Measurements from ENCODE around the gene VDAC1. TPM values are rescaled to one million over a fixed set of nuclear protein-coding genes. Genes with fewer than 3 reads are reported as not detected.
A peak's percentile ranks its signal among the peaks of the same experiment; 100 is the strongest.

VDAC1 gene
- total RNA-seq, 2 experiments from 2014 or later, result 46.8 to 50.9 TPM

GRCh38 chr5:134000091-134000511 lies 4.7 kb downstream of the VDAC1 start:
- no peaks in the 10 kb centered on the region for H3K27me3 Mint-ChIP-seq
- TF ChIP-seq, protein P1, sequence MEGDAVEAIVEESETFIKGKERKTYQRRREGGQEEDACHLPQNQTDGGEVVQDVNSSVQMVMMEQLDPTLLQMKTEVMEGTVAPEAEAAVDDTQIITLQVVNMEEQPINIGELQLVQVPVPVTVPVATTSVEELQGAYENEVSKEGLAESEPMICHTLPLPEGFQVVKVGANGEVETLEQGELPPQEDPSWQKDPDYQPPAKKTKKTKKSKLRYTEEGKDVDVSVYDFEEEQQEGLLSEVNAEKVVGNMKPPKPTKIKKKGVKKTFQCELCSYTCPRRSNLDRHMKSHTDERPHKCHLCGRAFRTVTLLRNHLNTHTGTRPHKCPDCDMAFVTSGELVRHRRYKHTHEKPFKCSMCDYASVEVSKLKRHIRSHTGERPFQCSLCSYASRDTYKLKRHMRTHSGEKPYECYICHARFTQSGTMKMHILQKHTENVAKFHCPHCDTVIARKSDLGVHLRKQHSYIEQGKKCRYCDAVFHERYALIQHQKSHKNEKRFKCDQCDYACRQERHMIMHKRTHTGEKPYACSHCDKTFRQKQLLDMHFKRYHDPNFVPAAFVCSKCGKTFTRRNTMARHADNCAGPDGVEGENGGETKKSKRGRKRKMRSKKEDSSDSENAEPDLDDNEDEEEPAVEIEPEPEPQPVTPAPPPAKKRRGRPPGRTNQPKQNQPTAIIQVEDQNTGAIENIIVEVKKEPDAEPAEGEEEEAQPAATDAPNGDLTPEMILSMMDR (IDR thresholded peaks at IDR 0.05), result no peak
- no peak for ATAC-seq (ENCODE audit: poor library complexity)
- no peaks in the 10 kb centered on the region for H3K27me3 ChIP-seq (ENCODE audit: control insufficient read depth in 1 of 2, insufficient read depth in 2 of 2, low read length in 2 of 2)
- CTCF ChIA-PET, result no interaction called here
- no peaks in the 10 kb centered on the region for H3K9me3 Mint-ChIP-seq
- peak overlapping the region; percentile 51 for H3K4me3 Mint-ChIP-seq
- peak overlapping the region; percentile 61 for H3K27ac Mint-ChIP-seq
- peaks cover 8% of the 10 kb centered on the region for H3K36me3 ChIP-seq (ENCODE audit: insufficient read depth, low read length)
- peaks cover 66% of the 10 kb centered on the region for H3K4me1 ChIP-seq (ENCODE audit: insufficient read depth, low read length)
- H3K36me3 Mint-ChIP-seq (ENCODE audit: low read depth), result peaks cover 25% of the 10 kb centered on the region
- H3K4me1 Mint-ChIP-seq (ENCODE audit: low read depth), result peaks cover 69% of the 10 kb centered on the region
- H3K9me3 ChIP-seq (ENCODE audit: control insufficient read depth in 1 of 2, insufficient read depth in 1 of 2, low read length in 2 of 2), result no peaks in the 10 kb centered on the region
- no peak for DNase-seq
- H3K27ac ChIP-seq (ENCODE audit: low read depth in 1 of 2, low read length in 2 of 2), result no peak overlapping the region
- intact Hi-C loops (cut with DNase I, micrococcal nuclease), result loop anchor here in 1 of 2 experiments (5.0 to 10.0 kb wide), 2 partner anchors 227 to 735 kb away; partner anchors contain the start of genes CAMLG and PPP2CA
- POLR2A ChIA-PET, result no interaction called here
- H3K4me3 ChIP-seq (ENCODE audit: low read length), result no peak overlapping the region

DNA sequence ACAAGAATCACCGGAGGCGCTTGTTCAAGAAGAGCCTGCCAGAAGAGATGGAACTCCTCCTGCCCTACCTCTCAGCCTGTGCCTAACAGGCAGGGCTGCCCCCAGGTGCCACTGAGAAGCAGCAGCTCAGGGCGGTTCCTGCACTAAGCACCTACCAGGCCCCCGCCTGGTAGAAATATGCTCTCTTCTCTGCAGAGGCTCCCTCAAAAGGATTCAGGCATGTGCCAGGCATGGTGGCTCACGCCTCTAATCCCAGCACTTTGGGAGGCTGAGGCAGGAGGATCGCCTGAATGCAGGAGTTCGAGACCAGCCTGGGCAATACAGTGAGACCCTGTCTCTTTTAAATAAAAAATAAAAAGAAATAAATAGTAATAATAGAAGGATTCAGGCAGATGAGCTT lies 6.0 kb downstream of the VDAC1 start:
- peaks cover 71% of the 10 kb centered on the region for H3K4me1 ChIP-seq (ENCODE audit: insufficient read depth, low read length)
- H3K27ac ChIP-seq (ENCODE audit: low read depth in 1 of 2, low read length in 2 of 2), result no peak overlapping the region
- H3K9me3 ChIP-seq (ENCODE audit: control insufficient read depth in 1 of 2, insufficient read depth in 1 of 2, low read length in 2 of 2), result no peaks in the 10 kb centered on the region
- H3K4me3 Mint-ChIP-seq, result no peak overlapping the region
- TF ChIP-seq, protein P1 (IDR thresholded peaks at IDR 0.05), result no peak
- H3K36me3 Mint-ChIP-seq (ENCODE audit: low read depth), result peaks cover 25% of the 10 kb centered on the region
- DNase-seq, result no peak
- no peaks in the 10 kb centered on the region for H3K27me3 ChIP-seq (ENCODE audit: control insufficient read depth in 1 of 2, insufficient read depth in 2 of 2, low read length in 2 of 2)
- H3K4me3 ChIP-seq (ENCODE audit: low read length), result no peak overlapping the region
- no peaks in the 10 kb centered on the region for H3K27me3 Mint-ChIP-seq
- intact Hi-C loops (cut with DNase I, micrococcal nuclease), result no loop called here
- ChIA-PET POLR2A (interaction anchor here (0.6 kb wide), 1 partner anchor 293 kb away, joined by 3 read pairs; no protein-coding TSS in a partner anchor), CTCF (interaction anchor here (1.1 to 1.2 kb wide), 2 partner anchors 15 to 40 kb away, joined by 5 read pairs; no protein-coding TSS in a partner anchor)
- peaks cover 81% of the 10 kb centered on the region for H3K4me1 Mint-ChIP-seq (ENCODE audit: low read depth)
- no peak overlapping the region for H3K27ac Mint-ChIP-seq
- H3K9me3 Mint-ChIP-seq, result no peaks in the 10 kb centered on the region
- ATAC-seq (ENCODE audit: poor library complexity), result no peak
- peaks cover 8% of the 10 kb centered on the region for H3K36me3 ChIP-seq (ENCODE audit: insufficient read depth, low read length)

- intact Hi-C loops (cut with DNase I, micrococcal nuclease), result no loop called here
Observed at GRCh38 chr5:133998042-133998441, 6.7 kb downstream of the VDAC1 start.

More at GRCh38 chr5:133998042-133998441, 6.7 kb downstream of the VDAC1 start:
- TF ChIP-seq, protein P1 (IDR thresholded peaks at IDR 0.05), result no peak
- CTCF ChIA-PET, result interaction anchor here (1.1 to 1.9 kb wide), 3 partner anchors 12 to 41 kb away, joined by 5 to 7 read pairs (median 5); no protein-coding TSS in a partner anchor
- Mint-ChIP-seq H3K27me3 (no peaks in the 10 kb centered on the region), H3K4me3 (peak overlapping the region; percentile 31), H3K9me3 (no peaks in the 10 kb centered on the region), H3K4me1 (ENCODE audit: low read depth) (peaks cover 81% of the 10 kb centered on the region), H3K36me3 (ENCODE audit: low read depth) (peaks cover 19% of the 10 kb centered on the region), H3K27ac (peak overlapping the region; percentile 17)
- Histone ChIP-seq H3K36me3 (ENCODE audit: insufficient read depth, low read length) (peaks cover 8% of the 10 kb centered on the region), H3K4me1 (ENCODE audit: insufficient read depth, low read length) (peaks cover 64% of the 10 kb centered on the region), H3K9me3 (ENCODE audit: control insufficient read depth in 1 of 2, insufficient read depth in 1 of 2, low read length in 2 of 2) (no peaks in the 10 kb centered on the region), H3K27me3 (ENCODE audit: control insufficient read depth in 1 of 2, insufficient read depth in 2 of 2, low read length in 2 of 2) (no peaks in the 10 kb centered on the region), H3K27ac (ENCODE audit: low read depth in 1 of 2, low read length in 2 of 2) (no peak overlapping the region), H3K4me3 (ENCODE audit: low read length) (no peak overlapping the region)
- DNase-seq, result no peak
- ATAC-seq (ENCODE audit: poor library complexity), result no peak
- POLR2A ChIA-PET, result no interaction called here
